Measurements from ENCODE around the gene MAP3K1. TPM values are rescaled to one million over a fixed set of nuclear protein-coding genes. Genes with fewer than 3 reads are reported as not detected.

MAP3K1 gene
- total RNA-seq, 4 donors from 2014 or later: 4.2 to 6.8 (median 5.4) TPM

DNA sequence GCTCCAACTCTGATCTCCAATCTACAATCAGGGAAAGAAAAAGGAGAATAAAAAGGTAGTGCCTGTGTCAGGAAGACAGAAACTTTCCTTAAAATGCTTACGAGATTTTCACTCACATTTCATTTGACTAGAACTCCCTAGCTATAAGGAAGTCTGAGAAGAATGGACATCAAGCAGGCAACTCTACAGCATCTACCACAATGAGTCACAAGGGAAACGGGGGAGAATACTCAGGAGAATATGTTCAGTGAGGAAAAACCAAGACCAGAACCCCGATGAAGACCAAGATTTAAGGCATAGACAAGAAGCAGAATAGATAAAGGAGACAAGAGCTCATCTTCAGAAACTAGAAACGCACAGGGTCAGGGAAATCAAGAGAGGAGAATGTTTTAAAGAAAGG lies 85.0 kb downstream of the MAP3K1 start:
- Histone ChIP-seq H3K36me3 (peaks cover 0 to under 1% of the 10 kb centered on the region in 2 donors), H3K9me3 (no peaks in the 10 kb centered on the region), H3K4me3 (no peak overlapping the region), H3K27me3 (no peaks in the 10 kb centered on the region), H3K27ac (no peak overlapping the region), H3K4me1 (no peaks in the 10 kb centered on the region)
- no peak for TF ChIP-seq POLR2A (IDR thresholded peaks at IDR 0.05)
- TF ChIP-seq, protein P1, sequence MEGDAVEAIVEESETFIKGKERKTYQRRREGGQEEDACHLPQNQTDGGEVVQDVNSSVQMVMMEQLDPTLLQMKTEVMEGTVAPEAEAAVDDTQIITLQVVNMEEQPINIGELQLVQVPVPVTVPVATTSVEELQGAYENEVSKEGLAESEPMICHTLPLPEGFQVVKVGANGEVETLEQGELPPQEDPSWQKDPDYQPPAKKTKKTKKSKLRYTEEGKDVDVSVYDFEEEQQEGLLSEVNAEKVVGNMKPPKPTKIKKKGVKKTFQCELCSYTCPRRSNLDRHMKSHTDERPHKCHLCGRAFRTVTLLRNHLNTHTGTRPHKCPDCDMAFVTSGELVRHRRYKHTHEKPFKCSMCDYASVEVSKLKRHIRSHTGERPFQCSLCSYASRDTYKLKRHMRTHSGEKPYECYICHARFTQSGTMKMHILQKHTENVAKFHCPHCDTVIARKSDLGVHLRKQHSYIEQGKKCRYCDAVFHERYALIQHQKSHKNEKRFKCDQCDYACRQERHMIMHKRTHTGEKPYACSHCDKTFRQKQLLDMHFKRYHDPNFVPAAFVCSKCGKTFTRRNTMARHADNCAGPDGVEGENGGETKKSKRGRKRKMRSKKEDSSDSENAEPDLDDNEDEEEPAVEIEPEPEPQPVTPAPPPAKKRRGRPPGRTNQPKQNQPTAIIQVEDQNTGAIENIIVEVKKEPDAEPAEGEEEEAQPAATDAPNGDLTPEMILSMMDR (IDR thresholded peaks at IDR 0.05 in 4 of 5, conservative IDR thresholded peaks at IDR 0.05 in 1 of 5): no peak
- in situ Hi-C loops (cut with MboI; ENCODE audit: low sequenced_read_pairs in 4 of 4) (loop anchor here (5.0 to 25.0 kb wide), 4 partner anchors 317 to 1562 kb away; partner anchors contain the start of gene PLK2 (in 1 of the 4)), intact Hi-C loops (cut with DNase I; ENCODE audit: low total_unique reads) (loop anchor here (5.0 kb wide), 1 partner anchor 372 kb away; no protein-coding TSS in a partner anchor)
- ATAC-seq (no peak), DNase-seq (no peak)

GRCh38 chr5:56900858-56901578 lies 85.7 kb downstream of the MAP3K1 start:
- Histone ChIP-seq H3K27ac (no peak overlapping the region), H3K4me1 (no peaks in the 10 kb centered on the region), H3K36me3 (no peaks in the 10 kb centered on the region), H3K27me3 (no peaks in the 10 kb centered on the region), H3K9me3 (no peaks in the 10 kb centered on the region), H3K4me3 (no peak overlapping the region)
- intact Hi-C loops (cut with DNase I; ENCODE audit: low total_unique reads) (loop anchor here (1.0 to 5.0 kb wide), 2 partner anchors 320 to 371 kb away; no protein-coding TSS in a partner anchor), in situ Hi-C loops (cut with MboI; ENCODE audit: low sequenced_read_pairs in 4 of 4) (loop anchor here (5.0 to 25.0 kb wide), 4 partner anchors 316 to 1561 kb away; partner anchors contain the start of gene PLK2 (in 1 of the 4))
- TF ChIP-seq POLR2A (IDR thresholded peaks at IDR 0.05): no peak
- TF ChIP-seq, protein P1 (IDR thresholded peaks at IDR 0.05 in 4 of 5, conservative IDR thresholded peaks at IDR 0.05 in 1 of 5): peak; percentile 50 to 73 (median 66)
- ATAC-seq (peak; percentile 58 to 84), DNase-seq (no peak)

DNA sequence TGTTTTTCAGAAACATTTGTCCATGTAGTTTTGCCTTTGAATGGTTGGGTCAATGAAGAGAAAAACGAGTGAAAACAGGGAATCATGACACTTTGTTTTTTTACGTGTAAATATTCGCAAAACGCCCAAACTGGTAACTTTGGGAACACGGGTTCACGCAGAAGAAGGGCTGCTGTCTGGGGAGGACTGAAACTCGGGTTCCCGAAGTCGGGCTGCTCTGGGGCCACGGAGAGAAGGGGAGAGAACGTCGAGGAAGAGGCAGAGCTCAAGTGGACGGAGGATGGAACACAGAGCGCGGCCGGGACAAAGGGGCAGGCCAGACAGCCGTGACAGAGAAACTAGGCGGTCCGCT lies 93.6 kb downstream of the MAP3K1 start:
- H3K4me3 ChIP-seq: peak overlapping the region; percentile 67 to 96 (median 80)
- peak overlapping the region; percentile 86 to 96 (median 90) for H3K27ac ChIP-seq
- intact Hi-C loops (cut with DNase I; ENCODE audit: low total_unique reads): loop anchor here (1.0 to 5.0 kb wide), 3 partner anchors 92 to 1553 kb away; partner anchors contain the start of genes MAP3K1 and PLK2
- ATAC-seq (peak; percentile 49 to 60), DNase-seq (peak in 1 of 2 donors; percentile 22)
- H3K4me1 ChIP-seq: peaks cover 5 to 10% of the 10 kb centered on the region in 2 donors
- no peaks in the 10 kb centered on the region for H3K36me3 ChIP-seq
- no peak for TF ChIP-seq POLR2A (IDR thresholded peaks at IDR 0.05)
- TF ChIP-seq, protein P1 (IDR thresholded peaks at IDR 0.05 in 4 of 5, conservative IDR thresholded peaks at IDR 0.05 in 1 of 5): no peak
- in situ Hi-C loops (cut with MboI; ENCODE audit: low sequenced_read_pairs in 4 of 4): loop anchor here in 2 of 4 donors (10.0 to 25.0 kb wide), 2 partner anchors 316 to 1553 kb away; partner anchors contain the start of gene PLK2 (in 1 of the 2)
- H3K9me3 ChIP-seq: no peaks in the 10 kb centered on the region
- H3K27me3 ChIP-seq: no peaks in the 10 kb centered on the region

DNA sequence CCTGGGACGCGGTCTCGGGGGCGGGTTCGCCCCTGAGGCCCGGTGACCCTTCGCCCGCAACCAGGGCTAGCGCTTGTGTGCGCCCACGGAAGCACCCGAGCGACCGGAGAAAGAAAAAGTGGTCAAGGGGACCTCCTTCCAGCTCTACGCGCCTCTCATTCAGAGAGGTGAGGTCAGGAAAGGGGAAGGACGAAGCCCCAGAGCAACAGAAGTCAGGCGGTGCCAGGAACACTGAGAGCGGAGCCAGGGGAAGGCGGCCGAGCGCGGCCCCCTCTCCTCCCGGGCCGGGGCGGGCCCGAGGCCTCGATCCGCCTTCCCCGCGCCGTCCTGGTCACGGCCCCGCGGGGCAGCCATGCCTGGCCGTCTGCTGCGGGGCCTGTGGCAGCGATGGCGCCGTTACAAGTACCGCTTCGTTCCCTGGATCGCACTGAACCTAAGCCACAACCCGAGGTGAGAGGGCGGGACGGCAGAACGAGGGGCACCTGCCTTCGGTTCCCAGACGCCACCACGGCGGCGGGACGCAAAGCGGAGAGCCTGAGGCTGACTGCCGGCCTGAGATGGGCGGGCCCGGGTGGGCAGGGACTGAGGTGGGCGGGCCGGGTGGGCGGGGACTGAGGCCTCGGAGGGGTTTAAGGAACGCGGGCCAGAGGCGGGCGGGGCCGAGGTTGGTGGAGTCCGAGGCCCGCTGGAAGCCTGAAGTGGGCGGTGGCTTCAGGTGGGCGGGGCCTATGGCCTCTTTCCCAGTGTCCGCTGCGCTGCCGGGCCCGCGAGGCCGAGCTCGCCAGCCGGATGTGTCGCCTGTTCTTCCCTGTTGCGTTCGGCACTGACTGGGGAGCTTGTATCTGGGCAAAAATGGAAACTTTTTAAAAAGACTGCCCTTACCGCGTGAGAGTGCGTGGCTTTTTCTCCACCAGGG lies 94.2 kb downstream of the MAP3K1 start, which contains the start of gene SETD9:
SETD9 (plus strand) TSS at position 303 of the 916 bp plus-strand sequence; CDS start at position 353, 50 bp downstream.
- in situ Hi-C loops (cut with MboI; ENCODE audit: low sequenced_read_pairs in 4 of 4): loop anchor here in 2 of 4 donors (10.0 to 25.0 kb wide), 2 partner anchors 315 to 1553 kb away; partner anchors contain the start of gene PLK2 (in 1 of the 2)
- Histone ChIP-seq H3K9me3 (no peaks in the 10 kb centered on the region), H3K27ac (peak within 1 kb of the TSS; percentile 86 to 96 (median 90)), H3K4me3 (peak within 1 kb of the TSS; percentile 67 to 96 (median 80)), H3K36me3 (no peaks in the 10 kb centered on the region), H3K4me1 (peaks cover 5 to 10% of the 10 kb centered on the region in 2 donors), H3K27me3 (no peaks in the 10 kb centered on the region)
- peak; percentile 66 to 73 for TF ChIP-seq POLR2A (IDR thresholded peaks at IDR 0.05)
- TF ChIP-seq, protein P1 (IDR thresholded peaks at IDR 0.05 in 4 of 5, conservative IDR thresholded peaks at IDR 0.05 in 1 of 5): no peak
- ATAC-seq (peak; percentile 85 to 91), DNase-seq (peak; percentile 96 to 97)
- intact Hi-C loops (cut with DNase I; ENCODE audit: low total_unique reads): loop anchor here (1.0 to 10.0 kb wide), 5 partner anchors 42 to 1605 kb away; partner anchors contain the start of genes DHX29, MAP3K1, MTREX and PLK2
